Activated CD4-positive, alpha-beta T cell treated with anti-CD3 and anti-CD28 coated beads, Interleukin-2, Interleukin-6, amounts not matched to agents 100 ng/mL and 50 ng/mL, durations not matched to agents 16 hours and 8 hours (primary cell): ENCODE measurements around the gene MGAT4D.
"Not testable (repeated sequence)": the region's sequence is repeated elsewhere in the genome, so short reads cannot be mapped to it uniquely, and the experiment has no call there.

ENCODE experiments used
- DNase-seq: peaks from one replicate; pipeline ENCODE4 v3.0.0-alpha.2; 2020

The MGAT4D gene

DNA sequence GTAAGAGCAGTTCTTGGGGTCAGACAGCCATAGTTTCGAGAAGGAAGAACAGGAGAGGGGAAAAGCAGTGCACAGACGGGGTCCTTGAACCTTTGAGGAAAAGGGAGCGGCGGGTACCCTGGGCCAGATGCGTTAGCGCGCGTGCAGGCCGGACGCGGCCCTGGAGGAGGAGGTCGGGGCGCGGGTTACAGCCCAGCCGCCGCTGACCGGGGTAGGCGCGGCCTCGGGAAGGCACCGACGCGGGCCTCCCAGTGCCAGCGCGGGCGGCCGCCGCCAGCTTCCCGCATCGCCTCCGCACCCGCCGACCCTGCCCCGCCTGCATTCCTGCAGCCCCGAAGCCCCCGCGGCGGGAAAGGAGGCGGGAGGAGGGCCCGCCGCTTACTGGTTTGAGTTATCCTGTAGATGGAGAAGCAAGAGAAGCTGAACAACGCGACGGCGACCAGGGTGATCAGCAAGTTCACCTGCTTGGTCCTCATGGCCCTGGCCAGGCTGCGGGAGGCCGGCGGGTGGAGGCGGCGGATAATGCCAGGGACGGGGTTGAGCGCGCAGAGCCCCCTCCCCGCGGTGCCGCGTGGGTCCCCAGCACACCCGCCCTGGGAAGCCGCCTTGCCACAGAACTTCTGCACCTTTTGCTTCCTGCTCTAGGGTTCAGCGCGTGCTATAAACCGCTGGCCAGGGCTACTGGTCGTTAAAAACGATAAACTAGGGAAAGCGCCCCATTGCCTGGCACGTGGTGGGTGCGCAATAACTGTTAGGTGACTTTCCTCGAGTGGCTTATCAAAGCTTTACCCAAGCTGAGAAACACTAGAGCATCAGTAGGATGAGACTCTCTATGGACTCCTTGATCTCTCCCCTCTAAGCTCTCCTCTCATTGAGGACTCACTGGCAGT, at the start of gene MGAT4D:
MGAT4D (minus strand) TSS at position 547 of the 890 bp plus-strand sequence; CDS start at position 476, 71 bp downstream.
- no peak for DNase-seq

DNA sequence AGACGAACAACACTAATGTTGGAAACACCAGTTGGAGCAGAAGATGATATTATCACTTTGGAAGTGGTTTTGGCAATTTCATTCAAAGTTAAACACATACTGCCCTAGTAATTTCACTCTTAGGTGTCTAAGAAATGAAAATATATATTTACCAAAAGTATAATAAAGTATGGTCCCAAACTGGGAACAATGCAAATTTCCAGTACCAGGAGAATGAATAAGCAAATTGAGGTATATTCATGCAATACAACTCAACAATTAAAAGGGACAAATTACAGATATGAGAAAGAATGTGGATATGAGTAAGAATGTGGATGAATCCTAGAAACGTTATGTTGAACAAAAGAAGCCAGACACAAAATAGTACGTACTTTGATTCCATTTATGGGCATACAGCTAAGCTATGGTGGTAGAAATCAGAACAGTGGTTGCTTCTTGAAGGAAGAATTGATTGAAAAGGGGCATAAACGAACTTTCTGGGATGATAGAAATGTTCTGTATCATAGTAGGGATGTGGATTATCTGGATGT, 35.9 kb upstream of the MGAT4D start:
- DNase-seq, result no peak

DNA sequence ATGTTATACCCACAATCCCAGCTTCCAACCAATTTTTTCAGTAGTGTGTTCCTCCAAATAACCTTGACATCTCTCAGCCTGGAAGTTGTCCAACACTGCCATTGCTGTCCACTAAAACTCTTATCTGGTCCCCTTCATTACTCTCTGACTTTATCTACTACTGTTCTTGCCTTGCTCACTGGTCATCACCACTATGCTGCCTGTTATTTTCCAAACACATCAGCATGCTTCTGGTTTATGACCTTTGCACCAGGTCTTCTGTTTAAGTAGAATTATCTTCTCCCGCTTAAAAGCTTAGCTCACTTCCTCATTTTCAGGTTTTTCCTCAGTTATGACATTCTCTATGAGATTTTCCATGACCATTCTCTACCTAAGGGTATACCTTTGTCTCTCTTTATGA, 31.3 kb upstream of the MGAT4D start:
- DNase-seq, result no peak

DNA sequence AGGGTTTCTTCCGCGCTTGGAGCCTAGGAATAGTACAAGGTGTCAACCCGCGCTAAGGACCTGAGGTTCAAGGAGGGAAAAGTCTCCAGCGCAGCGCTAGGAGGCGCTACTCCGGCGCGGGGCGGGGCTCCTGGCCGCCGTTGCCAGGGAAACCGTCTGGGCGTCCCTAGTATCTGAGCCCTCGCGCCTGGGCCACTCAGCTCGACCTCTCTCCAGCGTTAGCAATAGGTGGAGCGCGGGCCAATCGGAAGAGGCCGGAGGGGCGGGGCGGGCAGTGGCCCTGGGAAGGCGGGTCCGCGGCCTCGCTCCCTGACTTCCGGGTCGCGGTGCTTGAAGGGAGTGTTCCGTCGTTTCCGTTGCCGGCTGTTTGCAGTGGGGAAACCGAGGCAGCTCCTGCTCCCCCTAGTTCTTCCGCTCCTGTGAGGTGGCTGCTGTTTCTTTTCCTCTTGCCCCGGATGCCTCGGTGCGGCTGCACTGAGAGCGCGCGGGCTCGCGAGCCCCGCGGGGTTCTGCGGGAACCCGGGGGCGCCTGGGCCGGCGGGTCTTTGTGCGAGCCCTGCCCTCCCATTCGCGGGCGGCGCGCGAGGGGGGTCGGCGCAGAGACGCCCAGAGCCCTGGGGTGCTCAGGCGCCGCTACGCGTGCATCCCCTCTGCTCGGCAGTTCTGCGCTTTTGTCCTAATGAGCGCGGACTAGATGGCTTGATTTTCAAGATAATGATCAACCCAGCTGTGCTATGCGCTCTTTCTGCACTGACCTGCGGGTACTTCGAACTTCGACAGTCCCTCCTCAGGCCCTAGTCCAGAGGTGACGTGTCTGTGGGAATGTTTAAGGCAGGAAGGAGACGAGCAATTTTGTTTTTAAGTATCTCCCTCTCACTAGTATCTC, 26.0 kb upstream of the MGAT4D start, which contains the start of gene ELMOD2:
ELMOD2 (plus strand) TSS at position 312 of the 886 bp plus-strand sequence. CDS start 1,261 bp downstream, outside the sequence.
- peak; percentile 98 for DNase-seq

DNA sequence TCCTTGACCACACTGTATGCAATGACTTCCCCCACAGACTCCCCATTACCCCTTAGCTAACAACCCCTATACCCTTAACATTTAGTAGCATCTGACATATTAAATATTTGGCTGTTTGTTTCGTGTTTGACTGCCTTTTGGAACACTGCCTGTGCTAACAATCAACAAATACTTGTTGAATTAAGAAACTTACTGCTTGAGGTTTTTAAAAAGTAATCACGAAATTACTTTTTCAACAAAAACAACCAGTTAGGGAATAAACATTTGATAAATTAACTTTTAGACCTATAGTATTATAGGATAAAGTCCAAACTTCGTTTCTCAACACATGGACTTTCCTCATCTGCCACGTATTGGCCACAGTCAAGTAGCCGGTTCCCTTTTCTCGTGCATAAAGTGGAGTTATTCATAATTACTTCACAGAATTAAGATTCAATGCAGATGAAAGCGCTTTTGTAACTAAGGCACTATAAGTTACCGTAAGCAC, 25.3 kb upstream of the MGAT4D start:
- DNase-seq, result no peak

DNA sequence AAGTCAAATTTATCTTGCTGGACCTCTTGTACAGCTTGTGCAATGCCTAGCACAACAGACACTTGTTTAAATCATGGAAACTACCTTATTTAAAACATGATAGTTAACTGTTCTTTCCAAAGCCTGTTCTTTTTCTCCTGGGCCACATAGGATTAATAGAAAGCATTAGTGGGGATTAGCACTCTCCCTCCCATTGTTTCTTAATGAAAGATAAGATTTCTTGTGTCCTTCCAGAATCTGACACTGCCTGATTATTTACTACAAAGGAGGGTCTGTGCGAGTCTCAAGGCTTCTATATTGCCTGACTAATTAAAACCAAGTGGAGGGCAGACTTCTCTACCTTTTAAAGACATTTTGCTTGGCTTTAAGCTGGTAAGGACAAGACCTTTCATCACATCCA, 17.3 kb upstream of the MGAT4D start:
- DNase-seq, result no peak

DNA sequence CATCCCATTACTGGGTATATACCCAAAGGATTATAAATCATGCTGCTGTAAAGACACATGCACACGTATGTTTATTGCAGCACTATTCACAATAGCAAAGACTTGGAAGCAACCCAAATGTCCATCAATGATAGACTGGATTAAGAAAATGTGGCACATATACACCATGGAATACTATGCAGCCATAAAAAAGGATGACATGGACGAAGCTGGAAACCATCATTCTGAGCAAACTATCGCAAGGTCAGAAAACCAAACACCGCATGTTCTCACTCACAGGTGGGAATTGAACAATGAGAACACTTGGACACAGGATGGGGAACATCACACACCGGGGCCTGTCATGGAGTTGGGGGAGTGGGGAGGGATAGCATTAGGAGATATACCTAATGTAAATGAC, 15.7 kb upstream of the MGAT4D start:
- DNase-seq, result not testable (repeated sequence)

DNA sequence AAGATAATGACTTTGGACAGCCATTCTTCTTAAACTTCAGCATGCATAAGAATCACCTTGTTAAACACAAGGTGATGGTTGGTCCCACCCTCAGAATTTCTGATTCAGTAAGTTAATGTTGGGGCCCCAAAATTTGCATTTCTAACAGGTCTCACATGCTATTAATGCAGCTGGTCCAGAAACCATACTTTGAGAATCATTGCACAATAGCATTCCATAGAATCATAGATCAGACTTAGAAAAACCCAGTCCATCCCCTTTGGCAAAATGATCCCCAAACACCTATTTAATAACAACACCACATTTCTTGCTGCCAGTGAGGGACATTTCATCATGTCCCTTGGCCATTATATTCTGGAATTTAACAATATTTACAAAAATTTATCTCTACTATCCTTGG, 6.2 kb upstream of the MGAT4D start:
- DNase-seq, result no peak

DNA sequence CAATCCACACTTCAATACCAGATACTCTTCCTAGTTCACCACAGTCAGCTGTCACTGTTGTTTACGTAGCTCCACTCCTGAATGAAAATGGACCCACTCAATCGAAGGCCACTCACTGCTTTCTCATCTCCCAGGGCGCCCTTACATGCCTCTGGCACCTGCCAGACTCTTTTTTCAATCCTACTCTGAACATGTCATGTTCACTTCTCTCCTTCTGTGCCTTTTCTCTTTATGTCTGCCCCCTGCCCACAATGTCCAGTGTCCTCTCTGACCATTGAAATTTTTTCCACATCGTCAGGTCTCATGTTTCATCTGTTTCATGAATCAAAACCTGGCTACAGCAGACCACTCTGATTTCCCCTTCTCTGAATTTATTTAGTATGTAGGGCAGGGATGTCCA, 1.3 kb upstream of the MGAT4D start:
- no peak for DNase-seq

DNA sequence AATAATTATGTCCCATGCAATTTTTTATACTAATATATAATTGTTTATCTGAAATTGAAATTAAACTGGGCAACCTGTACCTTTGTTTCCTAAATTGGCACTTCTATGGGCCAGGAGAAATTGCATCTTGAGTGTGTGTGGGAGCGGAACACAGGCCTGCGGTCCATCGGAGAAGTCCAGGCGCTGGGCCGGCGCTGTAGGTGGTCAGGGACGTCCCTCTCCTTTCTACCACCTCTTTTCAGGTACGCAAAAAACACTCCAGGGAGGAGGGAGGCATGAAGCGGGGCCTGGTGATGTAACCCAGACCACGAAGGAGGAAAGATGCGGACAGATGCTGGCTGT, 717 bp downstream of the MGAT4D start:
- DNase-seq, result no peak

DNA sequence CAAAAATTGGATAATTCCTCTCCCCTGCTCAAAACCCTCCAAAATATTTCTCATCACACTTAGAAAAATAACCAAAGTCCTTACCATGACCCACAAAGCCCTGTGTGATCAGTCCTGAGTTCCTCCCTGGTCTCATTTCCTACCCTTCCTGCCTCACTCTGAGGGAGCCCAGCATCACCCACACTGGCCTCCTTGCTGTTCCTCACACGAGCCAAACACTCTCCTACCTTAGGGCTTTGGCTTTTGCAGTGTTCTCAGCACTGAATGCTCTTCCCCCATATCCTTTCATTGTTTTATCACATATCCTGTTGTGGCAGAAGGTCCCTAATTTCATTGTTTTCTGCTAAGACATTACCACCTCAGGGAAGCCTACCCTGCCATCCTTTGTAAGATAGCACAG, 12.2 kb downstream of the MGAT4D start:
- DNase-seq, result no peak

DNA sequence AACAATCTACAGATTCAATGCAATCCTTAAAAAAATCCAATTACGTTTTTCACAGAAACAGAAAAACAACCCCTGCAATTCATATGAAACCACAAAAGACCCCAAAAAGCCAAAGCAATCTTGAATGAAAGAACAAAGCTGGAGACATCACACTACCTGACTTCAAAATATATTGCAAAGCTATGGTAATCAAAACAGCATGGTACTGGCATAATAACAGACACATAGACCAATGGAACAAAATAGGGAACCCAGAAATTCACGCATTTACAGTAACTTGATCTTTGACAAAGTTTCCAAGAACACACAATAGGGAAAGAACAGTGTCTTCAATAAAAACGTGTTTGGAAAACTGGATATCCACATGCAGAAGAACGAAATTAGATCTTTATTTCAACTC, 14.6 kb downstream of the MGAT4D start:
- no peak for DNase-seq

DNA sequence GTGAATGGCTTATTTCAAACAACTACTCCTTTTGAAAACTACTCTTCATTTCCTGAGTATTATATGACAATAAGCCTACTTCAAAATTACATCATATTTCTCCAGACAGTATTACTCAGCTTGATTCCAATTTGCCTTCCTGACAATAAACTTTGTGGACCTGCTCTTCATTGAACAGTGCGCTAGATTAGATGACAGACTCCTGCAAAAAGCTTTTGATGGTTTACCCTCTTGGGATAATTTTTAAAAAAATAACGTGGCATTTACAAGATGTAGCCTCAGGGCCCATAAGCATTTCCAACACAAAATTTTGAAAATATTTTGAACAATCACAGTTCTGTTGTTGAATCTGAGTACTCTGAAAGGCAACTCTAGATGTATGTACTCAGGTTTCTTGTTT, 25.9 kb downstream of the MGAT4D start:
- DNase-seq, result no peak

DNA sequence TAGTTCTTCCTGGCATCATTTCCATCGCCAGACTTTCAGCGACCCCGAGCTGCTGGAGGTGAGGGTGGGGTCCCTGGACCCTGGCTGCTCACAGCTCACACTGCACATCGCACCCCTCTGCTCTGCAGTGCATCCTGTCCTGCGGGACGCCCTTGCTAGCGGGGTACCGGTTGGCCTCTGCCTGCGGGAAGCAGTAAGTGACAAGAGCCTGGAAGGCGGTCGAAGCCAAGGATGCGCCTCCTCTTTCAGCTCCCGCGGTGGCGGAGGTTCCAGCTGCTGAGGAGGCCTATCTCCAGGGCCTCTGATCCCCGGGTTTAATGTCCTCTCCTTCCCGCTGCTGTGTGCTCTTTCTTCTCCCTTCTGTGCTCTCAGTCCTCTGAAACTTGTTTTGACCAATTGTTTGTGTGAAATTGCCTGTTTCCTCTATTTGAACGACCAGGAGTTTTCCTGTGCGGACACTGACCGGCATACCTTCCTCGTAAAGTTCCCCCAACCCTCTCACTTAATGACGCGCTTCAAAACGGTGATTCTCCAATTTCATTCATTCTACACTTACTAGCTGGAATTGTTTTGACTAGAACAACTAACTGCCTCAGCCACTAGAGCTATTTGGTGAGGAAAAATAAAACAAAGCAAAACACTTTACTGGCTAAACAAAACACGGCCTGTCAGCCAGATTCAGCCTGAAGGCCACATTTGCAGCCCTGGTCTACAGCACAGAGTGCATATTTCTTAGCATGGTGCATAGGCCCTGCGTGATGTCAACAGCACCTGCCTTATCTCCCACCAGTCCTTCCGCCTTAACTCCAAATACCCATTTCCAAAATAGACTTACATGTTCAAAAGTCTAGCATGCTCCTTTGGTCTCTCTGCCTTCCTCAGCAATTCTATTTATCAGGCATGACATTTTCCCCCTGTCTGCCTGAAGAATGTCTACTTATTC, 28.0 kb downstream of the MGAT4D start:
- no peak for DNase-seq

DNA sequence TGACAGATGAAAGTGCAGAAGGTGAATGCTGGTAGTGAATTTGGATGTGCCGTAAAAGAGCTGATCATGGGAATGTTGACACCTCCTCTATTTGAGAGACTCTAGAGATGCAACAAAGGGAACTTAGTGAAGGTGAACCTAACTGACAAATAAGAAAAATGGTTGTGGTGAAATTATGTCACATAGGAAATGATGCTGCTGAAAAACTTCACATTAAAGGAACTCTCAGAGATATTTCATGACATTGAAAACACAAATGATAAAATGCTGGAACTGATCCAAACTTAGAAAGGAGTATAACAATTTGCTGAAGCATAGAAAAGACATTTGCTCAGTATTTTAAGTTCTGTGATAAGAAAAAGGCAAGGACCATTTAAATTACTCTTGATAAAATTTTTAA, 31.9 kb downstream of the MGAT4D start:
- DNase-seq, result no peak

DNA sequence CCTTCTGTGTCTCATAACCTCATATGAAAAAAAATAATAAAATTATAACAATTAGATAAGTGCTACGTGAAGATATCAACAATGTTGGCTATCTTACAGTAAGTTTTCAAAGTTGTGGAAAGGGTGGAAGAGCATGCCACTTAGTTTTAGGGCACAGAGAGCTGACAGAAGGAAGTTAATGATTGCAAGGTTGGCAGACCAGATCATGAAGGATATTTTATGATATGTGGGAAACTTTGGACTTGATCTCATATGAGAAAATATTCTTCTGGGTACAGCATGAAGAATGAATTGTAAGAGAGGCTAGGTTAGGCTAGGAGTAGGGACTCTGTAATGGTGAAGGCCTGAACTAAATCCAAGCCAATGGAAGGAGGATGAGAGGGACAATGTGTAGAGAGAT, 34.5 kb downstream of the MGAT4D start:
- no peak for DNase-seq

DNA sequence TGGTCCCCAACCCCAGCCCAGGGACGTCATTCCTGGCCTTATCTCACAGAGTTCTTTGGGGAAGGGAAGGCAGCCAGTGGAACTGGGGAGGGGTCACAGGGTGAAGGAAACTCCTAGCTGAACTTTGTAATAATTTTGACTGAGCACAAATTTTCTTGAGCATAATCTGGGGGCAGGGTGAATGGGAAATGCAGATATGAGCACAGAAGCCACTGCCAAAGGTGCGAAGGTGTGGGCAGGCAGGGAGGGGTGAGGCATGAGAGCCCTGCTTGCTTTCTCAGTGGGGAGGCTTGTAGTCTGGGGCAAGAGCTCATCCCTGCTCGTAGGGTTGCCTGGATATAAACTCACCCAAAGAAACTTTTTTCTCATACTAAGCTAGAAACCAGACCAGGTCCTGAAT, 34.9 kb downstream of the MGAT4D start:
- DNase-seq, result no peak

DNA sequence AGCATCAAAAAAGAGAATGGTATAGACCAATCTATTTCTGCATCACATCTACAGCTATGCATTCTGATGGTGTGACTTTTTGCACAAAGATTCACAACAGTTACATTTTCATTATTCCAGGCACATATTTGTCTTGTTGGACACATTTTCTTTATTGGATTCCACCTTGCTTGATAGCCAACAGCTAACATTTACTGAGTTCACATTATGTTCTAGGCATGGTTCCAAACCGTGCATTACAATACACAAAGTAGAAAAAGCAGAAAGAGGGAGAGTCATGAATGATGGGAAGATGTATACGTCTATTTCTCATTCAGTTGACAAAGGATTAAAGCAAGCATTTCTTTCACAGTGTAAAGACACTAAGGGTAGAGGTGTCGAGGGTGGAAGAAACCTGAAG, 47.7 kb downstream of the MGAT4D start:
- no peak for DNase-seq

DNA sequence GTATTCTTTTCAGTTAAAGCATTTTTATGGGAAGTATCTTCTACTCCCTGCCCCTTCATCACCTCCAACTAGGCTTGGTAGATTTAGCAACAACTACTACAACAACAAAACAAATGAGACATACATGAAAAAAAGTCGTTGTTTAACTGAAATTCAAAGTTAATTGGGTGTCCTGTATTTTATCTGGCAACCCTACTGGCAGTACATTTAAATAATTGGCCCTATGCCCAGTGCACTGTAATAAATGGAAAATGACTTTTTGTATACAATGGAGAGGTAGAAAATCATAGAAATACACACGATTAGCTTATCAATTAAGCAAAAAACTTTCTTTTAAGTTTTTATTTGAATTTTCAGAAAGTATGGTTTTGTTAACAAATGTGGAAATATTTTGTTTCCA, 49.3 kb downstream of the MGAT4D start:
- DNase-seq, result no peak

DNA sequence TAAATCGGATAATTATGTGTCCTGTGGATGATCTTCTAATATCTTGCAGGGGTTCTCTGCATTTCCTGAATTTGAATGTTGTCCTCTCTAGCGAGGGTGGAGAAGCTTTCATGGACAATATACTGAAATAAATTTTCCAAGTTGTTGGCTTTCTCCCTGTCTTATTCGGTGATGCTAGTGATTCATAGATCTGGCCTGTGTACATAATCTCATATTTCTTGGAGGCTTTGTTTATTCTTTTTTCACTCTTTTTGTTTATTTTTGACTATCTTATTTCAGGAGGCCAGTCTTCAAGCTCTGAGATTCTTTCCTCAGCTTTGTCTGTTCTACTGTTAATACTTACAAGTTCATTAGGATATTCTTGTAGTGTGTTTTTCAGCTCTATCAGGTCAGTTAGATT, 49.9 kb downstream of the MGAT4D start:
- DNase-seq, result no peak

DNA sequence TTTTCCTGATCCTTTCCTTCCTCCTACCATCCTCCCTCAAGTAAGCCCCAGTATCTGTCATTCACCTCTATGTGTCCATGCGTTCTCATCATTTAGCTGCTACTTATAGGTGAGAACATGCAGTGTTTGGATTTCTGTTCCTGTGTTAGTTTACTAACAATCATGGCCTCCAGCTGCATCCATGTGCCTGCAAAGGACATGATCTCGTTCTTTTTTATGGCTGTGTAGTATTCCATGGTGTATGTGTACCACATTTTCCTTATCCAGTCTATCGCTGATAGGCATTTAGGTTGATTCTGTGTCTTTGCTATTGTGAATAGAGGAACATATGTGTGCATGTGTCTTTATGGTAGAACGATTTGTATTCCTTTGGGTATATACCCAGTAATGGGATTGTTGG, 53.7 kb downstream of the MGAT4D start:
- not testable (repeated sequence) for DNase-seq

DNA sequence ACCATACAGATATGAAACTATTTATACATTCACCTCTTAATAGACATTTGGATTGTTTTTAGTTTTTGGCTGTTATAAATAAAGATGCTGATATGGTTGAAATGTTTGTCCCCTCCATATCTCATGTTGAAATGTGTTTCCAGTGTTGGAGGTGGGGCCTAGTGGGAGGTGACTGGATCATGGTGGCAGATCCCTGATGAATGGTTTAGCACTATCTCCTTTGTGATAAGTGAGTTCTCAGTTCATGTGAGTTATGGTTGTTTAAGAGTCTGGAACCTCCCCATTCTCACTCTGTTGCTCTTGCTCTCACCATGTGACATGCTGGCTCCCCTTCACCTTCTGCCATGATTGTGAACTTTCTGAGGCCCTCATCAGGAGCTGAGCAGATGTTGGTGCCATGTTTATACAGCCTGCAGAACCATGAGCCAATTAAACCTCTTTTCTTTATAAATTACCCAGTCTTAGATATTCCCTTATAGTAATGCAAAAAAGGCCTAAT, 58.4 kb downstream of the MGAT4D start:
- no peak for DNase-seq
